T47D (cell line): ENCODE results near the gene GABRR1.

ENCODE experiments used
- DNase-seq, 2 experiments: peaks; one replicate each; pipeline versions ENCODE4 v3.0.0 to v3.0.0-alpha.2; 2011 to 2012; ENCODE audit warnings: low read depth in 1 of 2, low spot score in 1 of 2
- JUND ChIP-seq: IDR thresholded peaks from 2 replicates; pipeline ENCODE4 v1.6.1; 2012; ENCODE audit warnings: low read depth
- in situ Hi-C: cut with HindIII; loops from 2 replicates; pipeline ENCODE4 v1.10.0; 2016; ENCODE audit warnings: low sequenced_read_pairs, low pct_unique_long_range_greater_than_20kb

Gene GABRR1

GRCh38 chr6:89209457-89209856 lies 7.7 kb downstream of the GABRR1 start:
- TF ChIP-seq JUND = no peak
- no peak for DNase-seq
- in situ Hi-C loops = no loop called here

- no peak for DNase-seq
- TF ChIP-seq JUND = no peak
- in situ Hi-C loops = no loop called here
Measured at GRCh38 chr6:89208551-89208950, 8.6 kb downstream of the GABRR1 start.

GRCh38 chr6:89205819-89206218 lies 11.3 kb downstream of the GABRR1 start:
- in situ Hi-C loops = no loop called here
- DNase-seq = no peak

GRCh38 chr6:89204096-89204495 lies 13.1 kb downstream of the GABRR1 start:
- in situ Hi-C loops = no loop called here
- no peak for DNase-seq
- no peak for TF ChIP-seq JUND

More at GRCh38 chr6:89205819-89206218, 11.3 kb downstream of the GABRR1 start:
- no peak for TF ChIP-seq JUND

- in situ Hi-C loops = no loop called here
- no peak for DNase-seq
- no peak for TF ChIP-seq JUND
Measured at GRCh38 chr6:89200706-89201215, 16.4 kb downstream of the GABRR1 start.

GRCh38 chr6:89199579-89199978 lies 17.6 kb downstream of the GABRR1 start:
- in situ Hi-C loops = no loop called here
- no peak for DNase-seq
- TF ChIP-seq JUND = no peak

GRCh38 chr6:89198235-89198634 lies 18.9 kb downstream of the GABRR1 start:
- in situ Hi-C loops = no loop called here
- TF ChIP-seq JUND = no peak
- DNase-seq = no peak

- in situ Hi-C loops = no loop called here
- TF ChIP-seq JUND = no peak
- DNase-seq = no peak
Measured at GRCh38 chr6:89197141-89197540, 20.0 kb downstream of the GABRR1 start.

- in situ Hi-C loops = no loop called here
- no peak for DNase-seq
- no peak for TF ChIP-seq JUND
Measured at GRCh38 chr6:89194559-89194958, 22.6 kb downstream of the GABRR1 start.

- no peak for DNase-seq
Measured at GRCh38 chr6:89190741-89191140, 26.4 kb downstream of the GABRR1 start.

GRCh38 chr6:89187504-89187903 lies 29.7 kb downstream of the GABRR1 start:
- TF ChIP-seq JUND = no peak
- no peak for DNase-seq
- in situ Hi-C loops = no loop called here

More at GRCh38 chr6:89190741-89191140, 26.4 kb downstream of the GABRR1 start:
- in situ Hi-C loops = no loop called here
- TF ChIP-seq JUND = no peak

- TF ChIP-seq JUND = no peak
- in situ Hi-C loops = no loop called here
- DNase-seq = no peak
Measured at GRCh38 chr6:89186762-89187161, 30.4 kb downstream of the GABRR1 start.

GRCh38 chr6:89184344-89184743 lies 32.8 kb downstream of the GABRR1 start:
- no peak for DNase-seq
- in situ Hi-C loops = no loop called here
- TF ChIP-seq JUND = no peak

- DNase-seq = no peak
- in situ Hi-C loops = no loop called here
- no peak for TF ChIP-seq JUND
Measured at GRCh38 chr6:89183294-89183693, 33.9 kb downstream of the GABRR1 start.

- no peak for TF ChIP-seq JUND
- DNase-seq = no peak
- in situ Hi-C loops = no loop called here
Measured at GRCh38 chr6:89180971-89181370, 36.2 kb downstream of the GABRR1 start.
